ENCODE results near the gene SH2B3. TPM values are rescaled to one million over a fixed set of nuclear protein-coding genes. Genes with fewer than 3 reads are reported as not detected.

The SH2B3 gene
- total RNA-seq, 1 experiment from 2014 or later, result 39.6 TPM

DNA sequence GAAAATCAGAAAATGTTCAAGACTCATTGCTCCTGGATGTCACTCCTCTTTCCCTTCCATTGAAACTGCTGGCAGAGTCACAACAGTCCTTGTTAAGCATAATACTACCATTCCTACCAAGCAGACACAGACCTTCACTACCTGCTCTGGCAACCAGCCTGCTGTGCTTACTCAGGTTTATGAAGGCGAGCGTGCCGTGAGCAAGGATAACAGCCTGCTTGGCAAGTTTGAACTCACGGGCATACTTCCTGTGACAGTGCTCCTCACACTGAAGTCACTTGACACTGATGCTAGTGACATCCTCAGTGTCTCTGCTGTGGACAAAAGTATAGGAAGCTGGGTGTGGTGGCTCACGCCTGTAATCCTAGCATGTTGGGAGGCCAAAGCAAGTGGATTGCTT, 21.1 kb upstream of the SH2B3 start:
- Histone ChIP-seq H3K4me3 (ENCODE audit: low read depth in 2 of 2, low read length in 2 of 2) (no peak overlapping the region), H3K36me3 (ENCODE audit: control insufficient read depth, insufficient read depth, low read length) (no peaks in the 10 kb centered on the region), H3K27me3 (ENCODE audit: control insufficient read depth, insufficient read depth, low read length) (no peaks in the 10 kb centered on the region), H3K27ac (ENCODE audit: low read length) (no peak overlapping the region), H3K4me1 (ENCODE audit: control insufficient read depth, insufficient read depth, low read length) (no peaks in the 10 kb centered on the region), H3K9me3 (ENCODE audit: control insufficient read depth, insufficient read depth, low read depth, low read length) (no peaks in the 10 kb centered on the region)
- in situ Hi-C loops (cut with HindIII; ENCODE audit: low pct_unique_long_range_greater_than_20kb, low sequenced_read_pairs), result no loop called here
- ChIA-PET POLR2A (no interaction called here), CTCF (no interaction called here)
- TF ChIP-seq REST (IDR thresholded peaks at IDR 0.05; ENCODE audit: insufficient read depth in 1 of 2, low read depth in 2 of 2, low read length in 1 of 2), result no peak
- no peak for TF ChIP-seq SIN3A (IDR thresholded peaks at IDR 0.05; ENCODE audit: borderline replicate concordance, insufficient read depth, low read depth, low read length)
- TF ChIP-seq POLR2AphosphoS5 (IDR thresholded peaks at IDR 0.05; ENCODE audit: low read depth, low read length), result no peak
- TF ChIP-seq CTCF (IDR thresholded peaks at IDR 0.05), result no peak
- TF ChIP-seq TCF7L2 (IDR thresholded peaks at IDR 0.05; ENCODE audit: low read depth, low read length), result no peak
- ATAC-seq (no peak), DNase-seq (ENCODE audit: low read depth, low spot score) (no peak)
- intact Hi-C loops (cut with micrococcal nuclease; ENCODE audit: unreplicated experiment), result no loop called here
- no TSS peak for BruUV-seq (replicated peaks)

- BruUV-seq (replicated peaks), result no TSS peak
- ChIA-PET POLR2A (no interaction called here), CTCF (no interaction called here)
- DNase-seq (ENCODE audit: low read depth, low spot score) (no peak), ATAC-seq (no peak)
- intact Hi-C loops (cut with micrococcal nuclease; ENCODE audit: unreplicated experiment) (no loop called here), in situ Hi-C loops (cut with HindIII; ENCODE audit: low pct_unique_long_range_greater_than_20kb, low sequenced_read_pairs) (no loop called here)
- no peaks in the 10 kb centered on the region for H3K4me1 ChIP-seq (ENCODE audit: control insufficient read depth, insufficient read depth, low read length)
- TF ChIP-seq TCF7L2 (IDR thresholded peaks at IDR 0.05; ENCODE audit: low read depth, low read length) (no peak), CTCF (IDR thresholded peaks at IDR 0.05) (no peak), REST (IDR thresholded peaks at IDR 0.05; ENCODE audit: insufficient read depth in 1 of 2, low read depth in 2 of 2, low read length in 1 of 2) (no peak), POLR2AphosphoS5 (IDR thresholded peaks at IDR 0.05; ENCODE audit: low read depth, low read length) (no peak), SIN3A (IDR thresholded peaks at IDR 0.05; ENCODE audit: borderline replicate concordance, insufficient read depth, low read depth, low read length) (no peak)
- no peaks in the 10 kb centered on the region for H3K36me3 ChIP-seq (ENCODE audit: control insufficient read depth, insufficient read depth, low read length)
- H3K4me3 ChIP-seq (ENCODE audit: low read depth in 2 of 2, low read length in 2 of 2), result no peak overlapping the region
- H3K27ac ChIP-seq (ENCODE audit: low read length), result no peak overlapping the region
- H3K27me3 ChIP-seq (ENCODE audit: control insufficient read depth, insufficient read depth, low read length), result no peaks in the 10 kb centered on the region
- no peaks in the 10 kb centered on the region for H3K9me3 ChIP-seq (ENCODE audit: control insufficient read depth, insufficient read depth, low read depth, low read length)
Measured at GRCh38 chr12:111386885-111387284, 18.8 kb upstream of the SH2B3 start.

Data from Panc1 (cell line).